Left ventricle myocardium inferior (tissue), 1 donor: ENCODE measurements around the gene RIPOR2. TPM values are rescaled to one million over a fixed set of nuclear protein-coding genes. Genes with fewer than 3 reads are reported as not detected.

ENCODE experiments used
- DNase-seq: peaks from one replicate; pipeline ENCODE4 v3.0.0-alpha.2; 2020
- H3K27ac ChIP-seq: fragments of 200-600 bp; replicated peaks from 2 replicates; pipeline ENCODE4 v1.8.0; 2021
- H3K27me3 ChIP-seq: fragments of 200-600 bp; 2 replicates; pipeline ENCODE4 v1.8.0; 2021; ENCODE audit warnings: low read depth
- H3K36me3 ChIP-seq: fragments of 200-600 bp; 2 replicates; pipeline ENCODE4 v1.8.0; 2021
- H3K4me1 ChIP-seq: fragments of 200-600 bp; 2 replicates; pipeline ENCODE4 v1.8.0; 2021
- H3K4me3 ChIP-seq: fragments of 200-600 bp; 2 replicates; pipeline ENCODE4 v1.8.0; 2021; ENCODE audit warnings: mild to moderate bottlenecking, moderate library complexity
- H3K9me3 ChIP-seq: fragments of 200-600 bp; replicated peaks from 2 replicates; pipeline ENCODE4 v1.8.0; 2021
- CTCF ChIP-seq: fragments of 200-600 bp; IDR thresholded peaks from 2 replicates; pipeline ENCODE4 v1.8.0; 2021; ENCODE audit warnings: antibody characterized with exemption, mild to moderate bottlenecking, borderline replicate concordance
- intact Hi-C: fragments of 100-400 bp; cut with micrococcal nuclease; formaldehyde crosslinking; loops from one replicate; pipeline ENCODE4 v1.11.0; 2022
- total RNA-seq: library from RNA; stranded (reverse); fragmentation: NEBNext Ultra II Directional; extraction: Animal tissue kit (Norgen Biotek cat#: 25700); gene quantifications from one replicate; pipeline ENCODE4 v1.2.1, GENCODE V29; 2021
- donor health status: DM: no; HTN: yes; CAD: no; lungs with severe emphysema.

RIPOR2 gene
- total RNA-seq, 1 donor from 2014 or later, result 3.1 TPM

- peaks cover 12% of the 10 kb centered on the region for H3K36me3 ChIP-seq
- DNase-seq, result no peak
- intact Hi-C loops, result no loop called here
Measured at GRCh38 chr6:24829657-24830056, 106.1 kb downstream of the RIPOR2 start.

DNA sequence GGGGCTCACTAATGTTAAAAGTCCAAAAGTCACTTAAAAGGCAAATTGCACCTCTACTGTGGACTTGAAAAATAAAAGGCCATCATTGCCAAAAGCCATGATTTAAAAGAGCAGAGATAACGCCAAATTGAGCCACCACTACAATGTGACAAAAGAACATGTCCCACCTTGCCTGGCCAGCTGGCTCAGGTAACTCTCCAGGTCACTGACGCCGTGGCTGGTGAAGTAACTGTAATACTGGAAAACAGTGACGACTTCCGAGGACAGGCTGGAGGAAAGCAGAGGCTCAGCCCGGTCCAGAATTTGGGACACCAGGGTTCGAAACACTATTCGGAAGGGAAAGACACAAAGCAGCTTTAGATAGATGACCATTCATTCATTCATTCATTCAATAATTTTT, 107.8 kb downstream of the RIPOR2 start:
- Histone ChIP-seq H3K4me3 (no peak overlapping the region), H3K4me1 (no peaks in the 10 kb centered on the region), H3K36me3 (peaks cover 24% of the 10 kb centered on the region), H3K27ac (no peak overlapping the region), H3K9me3 (no peaks in the 10 kb centered on the region), H3K27me3 (no peaks in the 10 kb centered on the region)
- DNase-seq, result no peak
- intact Hi-C loops, result no loop called here
- TF ChIP-seq CTCF, result no peak

More at GRCh38 chr6:24829657-24830056, 106.1 kb downstream of the RIPOR2 start:
- H3K27ac ChIP-seq, result no peak overlapping the region
- H3K4me1 ChIP-seq, result no peaks in the 10 kb centered on the region
- TF ChIP-seq CTCF, result no peak
- no peak overlapping the region for H3K4me3 ChIP-seq
- no peaks in the 10 kb centered on the region for H3K27me3 ChIP-seq
- H3K9me3 ChIP-seq, result no peaks in the 10 kb centered on the region

GRCh38 chr6:24827162-24827561, 108.6 kb downstream of the RIPOR2 start:
- no peaks in the 10 kb centered on the region for H3K9me3 ChIP-seq
- no peaks in the 10 kb centered on the region for H3K27me3 ChIP-seq
- DNase-seq, result no peak
- no peak for TF ChIP-seq CTCF
- no peaks in the 10 kb centered on the region for H3K4me1 ChIP-seq
- H3K4me3 ChIP-seq, result no peak overlapping the region
- intact Hi-C loops, result no loop called here
- H3K27ac ChIP-seq, result no peak overlapping the region
- peaks cover 24% of the 10 kb centered on the region for H3K36me3 ChIP-seq

DNA sequence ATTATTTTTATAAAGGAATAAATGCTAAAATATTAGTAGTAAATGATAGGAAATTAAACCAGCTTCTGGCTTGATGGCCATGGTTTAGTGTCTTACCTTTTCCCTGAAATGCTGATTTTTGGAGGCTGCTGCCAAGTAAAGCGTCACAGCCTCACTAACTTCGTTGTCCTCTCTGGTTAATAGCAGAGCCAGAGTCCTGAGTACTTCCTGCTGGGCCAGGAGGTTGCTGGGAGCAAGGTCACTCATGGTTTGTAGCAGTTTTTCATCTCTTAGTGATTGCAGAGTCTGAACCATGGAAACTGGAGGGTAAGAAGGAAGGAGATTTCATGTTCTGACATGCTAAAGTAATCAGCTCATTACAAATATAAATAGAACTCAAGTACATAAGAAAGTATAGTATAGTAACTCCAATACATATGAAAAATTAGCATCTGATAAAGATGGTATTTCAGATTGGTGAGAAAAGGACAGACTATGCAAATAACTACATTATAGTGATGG, 110.6 kb downstream of the RIPOR2 start:
- Histone ChIP-seq H3K4me3 (no peak overlapping the region), H3K9me3 (no peaks in the 10 kb centered on the region), H3K27me3 (no peaks in the 10 kb centered on the region), H3K36me3 (peaks cover 24% of the 10 kb centered on the region), H3K27ac (no peak overlapping the region), H3K4me1 (no peaks in the 10 kb centered on the region)
- intact Hi-C loops, result no loop called here
- DNase-seq, result no peak
- TF ChIP-seq CTCF, result no peak

GRCh38 chr6:24824142-24824938, 111.4 kb downstream of the RIPOR2 start:
- TF ChIP-seq CTCF, result no peak
- no peak overlapping the region for H3K4me3 ChIP-seq
- H3K27me3 ChIP-seq, result no peaks in the 10 kb centered on the region
- no peak for DNase-seq
- peaks cover 24% of the 10 kb centered on the region for H3K36me3 ChIP-seq
- no peaks in the 10 kb centered on the region for H3K4me1 ChIP-seq
- no peak overlapping the region for H3K27ac ChIP-seq
- no peaks in the 10 kb centered on the region for H3K9me3 ChIP-seq
- intact Hi-C loops, result no loop called here
